Fibroblast of lung (primary cell): ENCODE data around the gene USP44.

Source experiments
- CTCF ChIP-seq, 2 donors: IDR thresholded peaks in 1 of 2; conservative IDR thresholded peaks in 1 of 2; 1 replicate in 1 of 2; 2 replicates in 1 of 2; pipeline ENCODE4 v1.5.1; 2011 to 2012; ENCODE audit warnings: low read length in 2 of 2, control low read depth in 1 of 2, inconsistent platforms in 1 of 2, low read depth in 1 of 2, mild to moderate bottlenecking in 1 of 2
- EZH2 ChIP-seq: IDR thresholded peaks from 2 replicates; pipeline ENCODE4 v1.5.1; 2012; ENCODE audit warnings: low read length, control low read depth, mild to moderate bottlenecking; ENCODE audit errors: missing control alignments

GRCh38 chr12:95545303-95545702 lies 6.0 kb downstream of the USP44 start:
- TF ChIP-seq CTCF (conservative IDR thresholded peaks at IDR 0.05 in 1 of 2, IDR thresholded peaks at IDR 0.05 in 1 of 2; ENCODE audit: low read depth in 1 of 2, low read length in 2 of 2) (no peak), EZH2 (no peak)
